ENCODE results near the gene OR2S2. TPM values are rescaled to one million over a fixed set of nuclear protein-coding genes. Genes with fewer than 3 reads are reported as not detected.

OR2S2 gene
- total RNA-seq, 1 donor from 2014 or later = not detected

GRCh38 chr9:35910613-35911359, 47.2 kb downstream of the OR2S2 start:
- peak; percentile 68 for DNase-seq (ENCODE audit: extremely low read depth, low read depth, low spot score)

GRCh38 chr9:35909687-35910612, 48.0 kb downstream of the OR2S2 start:
- no peak for DNase-seq (ENCODE audit: extremely low read depth, low read depth, low spot score)

GRCh38 chr9:35909274-35909673, 48.7 kb downstream of the OR2S2 start, which contains the start of gene SPAAR:
Gene SPAAR, plus strand, starts transcription at chr9:35909490. Its CDS starts 974 bp downstream, at chr9:35910464.
- DNase-seq (ENCODE audit: extremely low read depth, low read depth, low spot score) = no peak

GRCh38 chr9:35908504-35909125, 49.3 kb downstream of the OR2S2 start:
- DNase-seq (ENCODE audit: extremely low read depth, low read depth, low spot score) = no peak

- DNase-seq (ENCODE audit: extremely low read depth, low read depth, low spot score) = peak; percentile 82
Observed at GRCh38 chr9:35907711-35908503, 50.0 kb downstream of the OR2S2 start.

Other genes with a start within 250 kb of the OR2S2 start
- 347 and 424 TPM in 2 replicates for gene TLN1, start 226.0 kb downstream of the OR2S2 start, total RNA-seq
- 77.0 and 78.6 TPM in 2 replicates for gene CREB3, start 225.5 kb downstream of the OR2S2 start, total RNA-seq
- 43.3 and 102 TPM in 2 replicates for gene GBA2, start 208.9 kb downstream of the OR2S2 start, total RNA-seq
- gene RGP1, start 208.9 kb downstream of the OR2S2 start, total RNA-seq = 16.5 and 22.9 TPM in 2 replicates
- 1.6 and 7.9 TPM in 2 replicates for gene MSMP, start 203.9 kb downstream of the OR2S2 start, total RNA-seq
- 15.9 and 16.6 TPM in 2 replicates for gene NPR2, start 166.6 kb downstream of the OR2S2 start, total RNA-seq
- 0.53 TPM in 1 of 2 replicates, not detected in the other for gene SPAG8, start 145.9 kb downstream of the OR2S2 start, total RNA-seq
- 13.8 and 24.6 TPM in 2 replicates for gene HINT2, start 143.1 kb downstream of the OR2S2 start, total RNA-seq
- gene FAM221B, start 129.4 kb downstream of the OR2S2 start, total RNA-seq = not detected in 2 replicates
- gene TMEM8B, start 128.9 kb downstream of the OR2S2 start, total RNA-seq = 1.9 and 3.0 TPM in 2 replicates
- gene OR13J1, start 87.8 kb downstream of the OR2S2 start, total RNA-seq = not detected in 2 replicates
- 0.47 and 0.63 TPM in 2 replicates for gene HRCT1, start 52.0 kb downstream of the OR2S2 start, total RNA-seq
- 8.1 and 16.3 TPM in 2 replicates for gene SPAAR, start 48.7 kb downstream of the OR2S2 start, total RNA-seq
- 16.4 and 18.7 TPM in 2 replicates for gene RECK, start 78.8 kb upstream of the OR2S2 start, total RNA-seq
- gene GLIPR2, start 178.6 kb upstream of the OR2S2 start, total RNA-seq = 38.2 and 46.9 TPM in 2 replicates
- gene CCIN, start 211.2 kb upstream of the OR2S2 start, total RNA-seq = 0.19 and 0.29 TPM in 2 replicates
- gene CLTA, start 232.8 kb upstream of the OR2S2 start, total RNA-seq = 389 and 480 TPM in 2 replicates